CD14-positive monocyte (primary cell): ENCODE data around the gene KRTAP1-5. TPM values are rescaled to one million over a fixed set of nuclear protein-coding genes. Genes with fewer than 3 reads are reported as not detected.
A peak's percentile ranks its signal among the peaks of the same experiment; 100 is the strongest.
"Not testable (repeated sequence)": the region's sequence is repeated elsewhere in the genome, so short reads cannot be mapped to it uniquely, and the experiment has no call there.

Experiments used
- DNase-seq, 3 donors: peaks; one replicate each; pipeline ENCODE4 v3.0.0-alpha.2; 2011 to 2022
- H2AFZ ChIP-seq: 2 replicates; pipeline ENCODE4 v1.6.0; 2012; ENCODE audit warnings: mild to moderate bottlenecking, low read depth, low read length, inconsistent platforms; ENCODE audit not compliant: insufficient read depth, poor library complexity, severe bottlenecking
- H3K27ac ChIP-seq, 2 donors: 1 replicate in 1 of 2; 2 replicates in 1 of 2; pipeline ENCODE4 v1.5.1; 2012 to 2013; ENCODE audit warnings: low read length in 2 of 2, control low read depth in 1 of 2, inconsistent platforms in 1 of 2, low read depth in 1 of 2, mild to moderate bottlenecking in 1 of 2
- H3K27me3 ChIP-seq, 2 donors: one replicate each; pipeline versions ENCODE4 v1.6.0 to v1.6.1; 2011 to 2013; ENCODE audit warnings: low read length in 2 of 2; ENCODE audit not compliant: control insufficient read depth in 2 of 2, insufficient read depth in 2 of 2
- H3K36me3 ChIP-seq, 2 donors: replicated peaks in 1 of 2; 1 replicate in 1 of 2; 2 replicates in 1 of 2; pipeline versions ENCODE4 v1.5.1 to v1.6.1; 2012 to 2013; ENCODE audit warnings: low read length in 2 of 2, control low read depth in 1 of 2, inconsistent platforms in 1 of 2, mild to moderate bottlenecking in 1 of 2; ENCODE audit not compliant: insufficient read depth in 2 of 2, control insufficient read depth in 1 of 2
- H3K4me1 ChIP-seq, 2 donors: 1 replicate in 1 of 2; 2 replicates in 1 of 2; pipeline versions ENCODE4 v1.5.1 to v1.6.1; 2012 to 2013; ENCODE audit warnings: low read length in 2 of 2, control low read depth in 1 of 2, inconsistent platforms in 1 of 2, mild to moderate bottlenecking in 1 of 2, moderate library complexity in 1 of 2; ENCODE audit not compliant: insufficient read depth in 2 of 2, control insufficient read depth in 1 of 2
- H3K4me2 ChIP-seq: replicated peaks from 2 replicates; pipeline ENCODE3; 2012; ENCODE audit warnings: low read length, moderate library complexity, mild to moderate bottlenecking; ENCODE audit not compliant: poor library complexity, severe bottlenecking; ENCODE audit errors: extremely low read depth
- H3K4me3 ChIP-seq, 3 experiments: fragments of 200-600 bp in 1 of 3; sonication (generic) in 1 of 3; replicated peaks in 1 of 3; 1 replicate in 2 of 3; 2 replicates in 1 of 3; pipeline ENCODE4 v1.5.1; 2011 to 2013; ENCODE audit warnings: low read length in 3 of 3, mild to moderate bottlenecking in 3 of 3, control low read depth in 2 of 3, low read depth in 2 of 3, inconsistent platforms in 1 of 3, moderate library complexity in 1 of 3
- H3K79me2 ChIP-seq: 2 replicates; pipeline ENCODE4 v1.6.0; 2012; ENCODE audit warnings: mild to moderate bottlenecking, control low read depth, inconsistent platforms, low read length, moderate library complexity; ENCODE audit not compliant: insufficient read depth
- H3K9ac ChIP-seq: 2 replicates; pipeline ENCODE4 v1.6.0; 2017; ENCODE audit warnings: low read length, mild to moderate bottlenecking; ENCODE audit not compliant: insufficient read depth, poor library complexity, severe bottlenecking
- H3K9me3 ChIP-seq, 2 donors: replicated peaks in 1 of 2; 1 replicate in 1 of 2; 2 replicates in 1 of 2; pipeline versions ENCODE4 v1.5.1 to v1.6.1; 2012 to 2013; ENCODE audit warnings: low read length in 2 of 2, control low read depth in 1 of 2; ENCODE audit not compliant: control insufficient read depth in 1 of 2, insufficient read depth in 1 of 2
- H4K20me1 ChIP-seq: 2 replicates; pipeline ENCODE4 v1.6.0; 2012; ENCODE audit warnings: mild to moderate bottlenecking, low read length, control low read depth, moderate library complexity; ENCODE audit not compliant: insufficient read depth
- H3K27ac Mint-ChIP-seq, 7 donors: one replicate each; pipeline ENCODE4 v1.8.0; 2020; ENCODE audit warnings: mild to moderate bottlenecking in 7 of 7, mixed read lengths in 7 of 7, moderate library complexity in 6 of 7, inconsistent platforms in 2 of 7
- H3K27me3 Mint-ChIP-seq, 3 donors: one replicate each; pipeline ENCODE4 v1.8.0; 2021 to 2022; ENCODE audit warnings: low read depth in 3 of 3, mild to moderate bottlenecking in 3 of 3, mixed read lengths in 3 of 3, moderate library complexity in 3 of 3, inconsistent platforms in 1 of 3
- H3K36me3 Mint-ChIP-seq, 2 donors: one replicate each; pipeline ENCODE4 v1.8.0; 2020; ENCODE audit warnings: mixed read lengths in 2 of 2, inconsistent platforms in 1 of 2, mild to moderate bottlenecking in 1 of 2
- H3K4me1 Mint-ChIP-seq: one replicate; pipeline ENCODE4 v1.8.0; 2020; ENCODE audit warnings: mild to moderate bottlenecking, mixed read lengths
- H3K4me3 Mint-ChIP-seq, 2 donors: one replicate each; pipeline ENCODE4 v1.8.0; 2020; ENCODE audit warnings: mild to moderate bottlenecking in 2 of 2, mixed read lengths in 2 of 2, moderate library complexity in 1 of 2
- H3K9me3 Mint-ChIP-seq, 7 donors: one replicate each; pipeline ENCODE4 v1.8.0; 2020 to 2022; ENCODE audit warnings: mixed read lengths in 7 of 7, mild to moderate bottlenecking in 6 of 7, moderate library complexity in 6 of 7, inconsistent platforms in 2 of 7
- CTCF ChIP-seq: fragments of 200-600 bp; IDR thresholded peaks from one replicate; pipeline ENCODE4 v1.8.0; 2022; ENCODE audit warnings: antibody characterized with exemption, mild to moderate bottlenecking
- WGBS: methylation state at CpG from one replicate; pipeline ENCODE4 v1.1.5; 2013; ENCODE audit warnings: missing lambda C conversion rate; ENCODE audit not compliant: insufficient coverage; 5-methylcytosine and 5-hydroxymethylcytosine counted together
- intact Hi-C, 2 donors: fragments of 100-400 bp; cut with micrococcal nuclease; formaldehyde crosslinking; loops; one replicate each; pipeline versions ENCODE4 v1.15.0 to v1.15.1; 2023
- polyA plus RNA-seq, 3 donors: library from polyadenylated mRNA; depleted of rRNA in 1 of 3; unstranded in 2 of 3; stranded (reverse) in 1 of 3; fragments of 300-500 nt in 2 of 3; fragments of >200 nt in 1 of 3; fragmentation: Illumina TruSeq in 2 of 3; gene quantifications; 1 replicate in 2 of 3; 2 replicates in 1 of 3; pipeline ENCODE4 v1.2.3, GENCODE V29; 2012 to 2021

Gene KRTAP1-5
- polyA plus RNA-seq, 3 donors = not detected

- H2AFZ ChIP-seq = no peak within 1 kb of the TSS
- no peak within 1 kb of the TSS for H3K27ac Mint-ChIP-seq
- H3K4me1 ChIP-seq = no peaks in the 10 kb centered on the region
- H3K4me2 ChIP-seq = no peak within 1 kb of the TSS
- H3K27me3 Mint-ChIP-seq = peaks cover 1 to 8% (median 5%) of the 10 kb centered on the region in 3 donors
- no peak within 1 kb of the TSS for H3K9ac ChIP-seq
- H3K4me1 Mint-ChIP-seq = no peaks in the 10 kb centered on the region
- H3K9me3 Mint-ChIP-seq = peaks cover 0 to 2% (median 0%) of the 10 kb centered on the region in 7 donors
- H3K27me3 ChIP-seq = peaks cover 4 to 7% of the 10 kb centered on the region in 2 donors
- H3K4me3 Mint-ChIP-seq = no peak within 1 kb of the TSS
- H3K79me2 ChIP-seq = no peaks in the 10 kb centered on the region
- no peaks in the 10 kb centered on the region for H4K20me1 ChIP-seq
- H3K36me3 ChIP-seq = no peaks in the 10 kb centered on the region
- H3K27ac ChIP-seq = no peak within 1 kb of the TSS
- intact Hi-C loops = no loop called here
- no peak for TF ChIP-seq CTCF
- 77% methylated on average over 3 of the region's 6 CpGs for WGBS
- peak in 1 of 3 donors; percentile 26 for DNase-seq
- no peaks in the 10 kb centered on the region for H3K36me3 Mint-ChIP-seq
- no peaks in the 10 kb centered on the region for H3K9me3 ChIP-seq
- H3K4me3 ChIP-seq = no peak within 1 kb of the TSS
These were observed 39.0 kb upstream of the KRTAP1-5 start, which contains the start of gene KRTAP2-4 for GRCh38 chr17:41065829-41066624. KRTAP2-4 (minus strand) TSS chr17:41065879; CDS start chr17:41065845, 34 bp downstream.

- H3K4me3 ChIP-seq, H3K9me3 Mint-ChIP-seq, H4K20me1 ChIP-seq, H2AFZ ChIP-seq, H3K4me1 ChIP-seq, H3K79me2 ChIP-seq, H3K27ac Mint-ChIP-seq, H3K4me2 ChIP-seq, intact Hi-C loops, H3K4me3 Mint-ChIP-seq, DNase-seq, H3K9ac ChIP-seq, H3K9me3 ChIP-seq, H3K36me3 ChIP-seq, H3K4me1 Mint-ChIP-seq, H3K36me3 Mint-ChIP-seq, H3K27ac ChIP-seq: not testable (repeated sequence)
- H3K27me3 ChIP-seq = peaks cover 13 to 15% of the 10 kb centered on the region in 2 donors
- WGBS = 94% methylated on average over 2 of the region's 16 CpGs
- H3K27me3 Mint-ChIP-seq = peaks cover 4 to 15% (median 12%) of the 10 kb centered on the region in 3 donors
These were observed 38.1 kb upstream of the KRTAP1-5 start for GRCh38 chr17:41065016-41065689.
